Nephron (organoid): Measurements from ENCODE around the gene ATP8A1.

ENCODE experiments used
- H3K27ac Mint-ChIP-seq, 3 experiments: 2 replicates each; pipeline ENCODE4 v1.8.0; 2020; ENCODE audit warnings: mixed read lengths in 3 of 3, mild to moderate bottlenecking in 2 of 3, moderate library complexity in 1 of 3
- H3K27me3 Mint-ChIP-seq: 2 replicates; pipeline ENCODE4 v1.8.0; 2021; ENCODE audit warnings: low read depth, mild to moderate bottlenecking, moderate library complexity, mixed read lengths
- H3K36me3 Mint-ChIP-seq: 2 replicates; pipeline ENCODE4 v1.8.0; 2020; ENCODE audit warnings: low read depth, mixed read lengths
- H3K4me1 Mint-ChIP-seq: 2 replicates; pipeline ENCODE4 v1.8.0; 2020; ENCODE audit warnings: mixed read lengths
- H3K4me3 Mint-ChIP-seq, 3 experiments: 2 replicates each; pipeline ENCODE4 v1.8.0; 2020; ENCODE audit warnings: mild to moderate bottlenecking in 3 of 3, mixed read lengths in 3 of 3, moderate library complexity in 2 of 3
- H3K9me3 Mint-ChIP-seq: 2 replicates; pipeline ENCODE4 v1.8.0; 2020; ENCODE audit warnings: mixed read lengths
- CTCF ChIP-seq, 3 experiments: fragments of 200-600 bp; sonication (generic); IDR thresholded peaks; one replicate each; pipeline ENCODE4 v1.5.0; 2021; ENCODE audit warnings: antibody characterized with exemption in 3 of 3; ENCODE audit not compliant: unreplicated experiment in 3 of 3

The ATP8A1 gene

GRCh38 chr4:42519803-42520417 is 137.0 kb downstream of the ATP8A1 start:
- Mint-ChIP-seq H3K9me3 (no peaks in the 10 kb centered on the region), H3K36me3 (no peaks in the 10 kb centered on the region), H3K27ac (peak overlapping the region in 1 of 3 experiments; percentile 17), H3K4me1 (peaks cover 10% of the 10 kb centered on the region), H3K4me3 (no peak overlapping the region), H3K27me3 (peaks cover 4% of the 10 kb centered on the region)
- peak; percentile 74 to 79 (median 74) for TF ChIP-seq CTCF (IDR thresholded peaks at IDR 0.05; ENCODE audit: unreplicated experiment in 3 of 3)

- no peak overlapping the region for H3K27ac Mint-ChIP-seq
- no peaks in the 10 kb centered on the region for H3K9me3 Mint-ChIP-seq
- peaks cover 22% of the 10 kb centered on the region for H3K4me1 Mint-ChIP-seq
- no peak for TF ChIP-seq CTCF (IDR thresholded peaks at IDR 0.05; ENCODE audit: unreplicated experiment in 3 of 3)
- no peaks in the 10 kb centered on the region for H3K36me3 Mint-ChIP-seq
- no peak overlapping the region for H3K4me3 Mint-ChIP-seq
- no peaks in the 10 kb centered on the region for H3K27me3 Mint-ChIP-seq
Measured at GRCh38 chr4:42515156-42515884, 141.6 kb downstream of the ATP8A1 start.

GRCh38 chr4:42513748-42514492 is 143.0 kb downstream of the ATP8A1 start:
- Mint-ChIP-seq H3K27me3 (no peaks in the 10 kb centered on the region), H3K4me1 (peaks cover 18% of the 10 kb centered on the region)
- no peak for TF ChIP-seq CTCF (IDR thresholded peaks at IDR 0.05; ENCODE audit: unreplicated experiment in 3 of 3)

GRCh38 chr4:42512226-42512625 is 144.7 kb downstream of the ATP8A1 start:
- TF ChIP-seq CTCF (IDR thresholded peaks at IDR 0.05; ENCODE audit: unreplicated experiment in 3 of 3): no peak
- Mint-ChIP-seq H3K4me1 (peaks cover 18% of the 10 kb centered on the region), H3K27ac (no peak overlapping the region), H3K27me3 (no peaks in the 10 kb centered on the region), H3K9me3 (no peaks in the 10 kb centered on the region), H3K36me3 (no peaks in the 10 kb centered on the region), H3K4me3 (no peak overlapping the region)

More at GRCh38 chr4:42513748-42514492, 143.0 kb downstream of the ATP8A1 start:
- Mint-ChIP-seq H3K27ac (no peak overlapping the region), H3K9me3 (no peaks in the 10 kb centered on the region), H3K36me3 (no peaks in the 10 kb centered on the region), H3K4me3 (no peak overlapping the region)

- no peak for TF ChIP-seq CTCF (IDR thresholded peaks at IDR 0.05; ENCODE audit: unreplicated experiment in 3 of 3)
- Mint-ChIP-seq H3K36me3 (peaks cover 4% of the 10 kb centered on the region), H3K9me3 (no peaks in the 10 kb centered on the region), H3K27ac (no peak overlapping the region), H3K4me3 (no peak overlapping the region), H3K27me3 (no peaks in the 10 kb centered on the region), H3K4me1 (peaks cover 12% of the 10 kb centered on the region)
Measured at GRCh38 chr4:42510225-42510624, 146.7 kb downstream of the ATP8A1 start.
